K562 (cell line): ENCODE measurements around the gene NFYC. TPM values are rescaled to one million over a fixed set of nuclear protein-coding genes. Genes with fewer than 3 reads are reported as not detected.

Source experiments
- ATAC-seq: fragments of 200-7000 bp; cut with Tn5 transposase; 3 replicates; pipeline ENCODE4 v1.9.1; 2020; ENCODE audit warnings: moderate library complexity
- BruUV-seq: library from RNA; stranded (reverse); fragments of 400-500 nt; replicated peaks from 2 replicates; lab custom pipeline; 2021; lab: Mats Ljungman, UMichigan
- CTCF ChIA-PET: fragments of 300-600 bp; formaldehyde crosslinking; extraction: SDS; loops from one replicate; lab custom pipeline; 2021; ENCODE audit warnings: low intra/inter-chr PET ratio; lab: Yijun Ruan, JAX
- POLR2A ChIA-PET: fragments of 300-600, 350-650 bp; sonication (Branson Sonifier 250); formaldehyde crosslinking; extraction: SDS; loops from one replicate; lab custom pipeline; 2021; ENCODE audit warnings: antibody characterized with exemption, inconsistent platforms; lab: Yijun Ruan, JAX
- DNase-seq, 4 experiments: peaks; one replicate each; pipeline versions ENCODE4 v3.0.0 to v3.0.0-alpha.2; 2011 to 2018; ENCODE audit warnings: low spot score in 3 of 4, mixed read lengths in 3 of 4; ENCODE audit errors: extremely low read depth in 1 of 4
- FAIRE-seq: peaks from 2 replicates; lab custom pipeline; 2011; peaks lifted over from hg19 to GRCh38; lab: Jason Lieb, UNC
- H2AFZ ChIP-seq: 2 replicates; pipeline ENCODE4 v1.6.0; 2011; ENCODE audit warnings: low read depth, low read length, control low read depth, inconsistent platforms
- H3K27ac ChIP-seq: fragments of 200-600 bp; 3 replicates; pipeline ENCODE4 v1.8.0; 2011; ENCODE audit warnings: low read depth, mild to moderate bottlenecking, control low read depth, inconsistent platforms, low read length, moderate library complexity, mixed read lengths; ENCODE audit errors: extremely low read depth
- H3K27me3 ChIP-seq, 2 experiments: fragments of 300-600 bp in 1 of 2; 2 replicates in 1 of 2; 3 replicates in 1 of 2; pipeline versions ENCODE4 v1.6.0 to v1.8.0; 2011; ENCODE audit warnings: inconsistent platforms in 2 of 2, low read length in 2 of 2, mild to moderate bottlenecking in 1 of 2, mixed read lengths in 1 of 2, moderate library complexity in 1 of 2; ENCODE audit not compliant: control insufficient read depth in 2 of 2, insufficient read depth in 2 of 2
- H3K36me3 ChIP-seq: fragments of 300-600 bp; 3 replicates; pipeline ENCODE4 v1.8.0; 2011; ENCODE audit warnings: mild to moderate bottlenecking, low read length, inconsistent platforms; ENCODE audit not compliant: control insufficient read depth, insufficient read depth
- H3K4me1 ChIP-seq, 2 experiments: fragments of 200-600 bp in 1 of 2; replicated peaks in 1 of 2; 2 replicates in 1 of 2; 3 replicates in 1 of 2; pipeline versions ENCODE4 v1.5.1 to v1.8.0; 2011; ENCODE audit warnings: inconsistent platforms in 2 of 2, low read length in 2 of 2, mild to moderate bottlenecking in 1 of 2, mixed read lengths in 1 of 2, moderate library complexity in 1 of 2; ENCODE audit not compliant: control insufficient read depth in 2 of 2, insufficient read depth in 2 of 2
- H3K4me2 ChIP-seq: 2 replicates; pipeline ENCODE4 v1.6.1; 2011; ENCODE audit warnings: low read length, control low read depth, inconsistent platforms, mixed read lengths; ENCODE audit not compliant: insufficient read depth
- H3K4me3 ChIP-seq: fragments of 200-600 bp; sonication (generic), shearing (Covaris generic); 2 replicates; pipeline ENCODE4 v1.5.1; 2016; ENCODE audit warnings: control low read depth, inconsistent platforms
- H3K79me2 ChIP-seq: fragments of 200-600 bp; 3 replicates; pipeline ENCODE4 v1.8.0; 2011; ENCODE audit warnings: low read length, inconsistent platforms; ENCODE audit not compliant: control insufficient read depth, insufficient read depth
- H3K9ac ChIP-seq, 2 experiments: 2 replicates each; pipeline versions ENCODE4 v1.6.0 to v1.6.1; 2011; ENCODE audit warnings: low read depth in 2 of 2, low read length in 2 of 2, control low read depth in 1 of 2, inconsistent platforms in 1 of 2, mild to moderate bottlenecking in 1 of 2, mixed read lengths in 1 of 2; ENCODE audit not compliant: insufficient read depth in 1 of 2
- H3K9me1 ChIP-seq: one replicate; pipeline ENCODE4 v1.6.0; 2011; ENCODE audit warnings: inconsistent platforms, mild to moderate bottlenecking, low read length, moderate library complexity; ENCODE audit not compliant: control insufficient read depth, insufficient read depth
- H3K9me3 ChIP-seq: replicated peaks from 2 replicates; pipeline ENCODE4 v1.5.1; 2011; ENCODE audit warnings: low read depth, low read length, inconsistent platforms; ENCODE audit not compliant: control insufficient read depth, insufficient read depth
- H4K20me1 ChIP-seq: replicated peaks from 2 replicates; pipeline ENCODE4 v1.6.1; 2011; ENCODE audit warnings: low read length, inconsistent platforms, mixed read lengths; ENCODE audit not compliant: control insufficient read depth, insufficient read depth
- HDAC1 ChIP-seq, 2 experiments: fragments of 450-650 bp; IDR thresholded peaks; 2 replicates each; pipeline ENCODE4 v1.6.1; 2016 to 2017; ENCODE audit warnings: inconsistent platforms in 1 of 2, mild to moderate bottlenecking in 1 of 2, moderate library complexity in 1 of 2
- JUN ChIP-seq, 2 experiments: sonication (generic) in 1 of 2; formaldehyde crosslinking in 1 of 2; IDR thresholded peaks; 2 replicates each; pipeline versions ENCODE4 v1.6.1 to v1.8.0; 2012 to 2022; ENCODE audit warnings: borderline replicate concordance in 2 of 2, mild to moderate bottlenecking in 2 of 2, improper control_type of control experiment in 1 of 2, low read depth in 1 of 2, low read length in 1 of 2, missing genetic modification reagents in 1 of 2
- KLF10 ChIP-seq: fragments of 250-450 bp; sonication (Bioruptor Pico); IDR thresholded peaks from 2 replicates; pipeline ENCODE4 v1.6.1; 2021; ENCODE audit warnings: matching md5 sums
- KLF16 ChIP-seq: IDR thresholded peaks from 2 replicates; pipeline ENCODE4 v1.6.1; 2016; ENCODE audit warnings: antibody characterized with exemption
- PHF21A ChIP-seq: fragments of 450-650 bp; IDR thresholded peaks from 2 replicates; pipeline ENCODE4 v1.6.1; 2017; ENCODE audit warnings: low read depth, borderline replicate concordance
- TCF7 ChIP-seq: sonication (generic); IDR thresholded peaks from 2 replicates; pipeline ENCODE4 v1.6.1; 2016; ENCODE audit warnings: antibody characterized with exemption, borderline replicate concordance
- TRIM24 ChIP-seq, 2 experiments: fragments of 450-650 bp; IDR thresholded peaks; 2 replicates each; pipeline ENCODE4 v1.6.1; 2016
- ZNF212 ChIP-seq: fragments of 450-650 bp; formaldehyde crosslinking; IDR thresholded peaks from 2 replicates; pipeline ENCODE4 v1.4.0; 2020; ENCODE audit warnings: mild to moderate bottlenecking
- ZNF384 ChIP-seq: IDR thresholded peaks from 2 replicates; pipeline ENCODE4 v1.6.1; 2012; ENCODE audit warnings: low read depth, low read length, improper control_type of control experiment
- ZNF445 ChIP-seq: fragments of 250-450 bp; sonication (Bioruptor Pico); IDR thresholded peaks from 2 replicates; pipeline ENCODE4 v1.4.0; 2020; ENCODE audit warnings: low read depth, mild to moderate bottlenecking, moderate library complexity
- WGBS: fragments of 100-300 bp; shearing (Covaris generic); methylation state at CpG from one replicate; pipeline ENCODE4 v1.1.6; 2016; ENCODE audit warnings: low coverage, mixed read lengths; ENCODE audit not compliant: insufficient coverage; ENCODE audit errors: missing lambda C conversion rate; 5-methylcytosine and 5-hydroxymethylcytosine counted together
- in situ Hi-C: fragments of 300-500 bp; cut with MboI; formaldehyde crosslinking; loops from 4 replicates; pipeline ENCODE4 v1.15.0; 2018; ENCODE audit warnings: inconsistent platforms, mixed read lengths
- intact Hi-C: fragments of 100-400 bp; cut with micrococcal nuclease; formaldehyde crosslinking; loops from 2 replicates; pipeline ENCODE4 v1.14.2; 2022
- polyA plus RNA-seq, 8 experiments: library from polyadenylated mRNA; depleted of rRNA in 4 of 8; stranded (reverse) in 5 of 8; unstranded in 3 of 8; fragments of >200 nt; fragmentation: Nextera tagmentation in 2 of 8; fragmentation: Illumina TruSeq in 1 of 8; extraction: Ambion mirVana in 2 of 8; extraction: Trizol in 1 of 8; gene quantifications; 2 replicates each; pipeline versions ENCODE4 v1.2.1 to v1.2.3, GENCODE V29; 2011 to 2014; ENCODE audit warnings: inconsistent platforms in 1 of 8, missing spikeins in 1 of 8
- total RNA-seq, 7 experiments: library from RNA; depleted of rRNA in 6 of 7; stranded (reverse); fragments of >200 nt in 6 of 7; fragmentation: Illumina TruSeq in 2 of 7; extraction: Trizol in 2 of 7; gene quantifications; 2 replicates each; pipeline versions ENCODE4 v1.2.1 to v1.2.3, GENCODE V29; 2011 to 2021; ENCODE audit warnings: low replicate concordance in 1 of 7
- TF ChIP-seq, protein P1 (sequence below): sonication (generic); formaldehyde crosslinking; IDR thresholded peaks from 2 replicates; pipeline ENCODE4 v1.8.0; 2022; ENCODE audit warnings: mild to moderate bottlenecking, missing genetic modification reagents
- TF ChIP-seq, protein P2 (sequence below): fragments of 250-450 bp; sonication (Bioruptor Pico); IDR thresholded peaks from 2 replicates; pipeline ENCODE4 v1.8.0; 2022; ENCODE audit warnings: moderate library complexity, mild to moderate bottlenecking, inconsistent platforms
- TF ChIP-seq, protein P3 (sequence below): fragments of 200-800 bp; sonication (Bioruptor generic); IDR thresholded peaks from 2 replicates; pipeline ENCODE4 v1.6.1; 2017; ENCODE audit warnings: missing genetic modification characterization, missing compliant biosample characterization

The NFYC gene
- total and polyA plus RNA-seq, 9 of the 15 experiments (the other 6 are each of a cell fraction or from before 2014, with no cell fraction given) = 4.8 to 59.8 (median 41.1) TPM

DNA sequence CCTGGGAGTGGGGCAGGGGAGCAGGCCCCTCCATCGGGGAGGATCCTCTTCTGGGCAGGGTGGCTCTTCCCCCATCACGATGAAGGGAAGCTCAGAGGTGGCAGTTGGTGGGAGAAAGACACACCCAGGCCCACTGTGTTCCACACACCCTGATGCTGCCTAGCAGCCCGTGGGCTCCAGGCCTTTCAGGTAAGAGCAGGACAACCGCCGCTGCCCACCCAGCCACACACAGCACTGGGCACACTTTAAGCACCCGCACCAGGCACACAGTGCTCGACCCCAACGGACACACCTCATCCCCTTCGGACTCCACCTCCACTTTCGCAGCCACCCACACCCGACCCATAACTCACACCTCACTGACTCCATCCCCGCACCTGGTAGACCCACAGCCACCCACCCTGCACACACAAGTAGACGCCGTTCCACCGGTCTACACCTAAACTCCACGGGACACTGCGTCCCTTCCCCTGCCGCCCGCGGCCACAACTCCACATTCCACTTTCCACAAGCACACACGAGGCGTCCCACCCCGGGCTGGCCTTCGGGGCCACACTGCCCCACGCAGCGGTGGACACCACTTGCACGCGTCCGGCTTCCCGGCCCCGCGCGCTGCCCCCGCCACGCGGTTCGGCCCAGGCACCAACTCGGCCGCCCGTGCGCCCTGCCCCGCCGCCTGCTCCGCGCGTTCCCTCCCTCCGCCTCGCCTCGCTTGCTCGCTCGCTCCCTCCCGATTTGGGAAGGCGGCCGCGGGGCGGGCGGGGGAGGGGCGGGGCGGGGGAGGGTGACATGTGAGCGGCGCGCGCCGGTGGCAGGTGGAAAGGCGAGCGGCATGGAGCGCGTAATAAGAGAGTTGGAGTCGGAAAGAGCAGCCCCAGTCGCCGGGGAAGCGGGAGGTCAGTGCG is 91.7 kb downstream of the NFYC start, which contains the start of gene KCNQ4:
TSS of gene KCNQ4 (plus strand) at position 787 of the 905 bp plus-strand sequence. CDS start 307 bp downstream, outside the sequence.
- H3K27me3 ChIP-seq = no peaks in the 10 kb centered on the region
- H3K4me3 ChIP-seq = peak within 1 kb of the TSS; percentile 37
- peaks cover 7% of the 10 kb centered on the region; the same call in 2 of the 3 replicates for H3K79me2 ChIP-seq
- peak; percentile 79 to 90 (median 84) for DNase-seq
- no peaks in the 10 kb centered on the region for H3K9me3 ChIP-seq
- ChIA-PET CTCF (interaction anchor here (0.9 kb wide), 1 partner anchor 9 kb away, joined by 3 read pairs; no protein-coding TSS in a partner anchor), POLR2A (interaction anchor here (0.7 to 1.2 kb wide), 6 partner anchors 11 to 150 kb away, joined by 3 to 5 read pairs (median 3); no protein-coding TSS in a partner anchor)
- H3K27ac ChIP-seq = peak within 1 kb of the TSS; percentile 47; the same call in 1 of the 3 replicates
- no peaks in the 10 kb centered on the region for H3K36me3 ChIP-seq
- peak; percentile 76 for ATAC-seq
- H3K9ac ChIP-seq = peak within 1 kb of the TSS; percentile 50 to 93
- H3K4me1 ChIP-seq = peaks cover 15 to 32% of the 10 kb centered on the region in 2 experiments
- WGBS = 21% methylated on average over 41 of the region's 73 CpGs
- H3K9me1 ChIP-seq = no peaks in the 10 kb centered on the region
- H4K20me1 ChIP-seq = no peaks in the 10 kb centered on the region; the same call in none of the 2 replicates
- in situ Hi-C loops (loop anchor here (5.0 kb wide), 1 partner anchor 59 kb away; no protein-coding TSS in a partner anchor), intact Hi-C loops (no loop called here)
- H2AFZ ChIP-seq = peak within 1 kb of the TSS; percentile 78
- no TSS peak for BruUV-seq
- peak within 1 kb of the TSS; percentile 72 for H3K4me2 ChIP-seq
- FAIRE-seq = peak; percentile 29
- no peak for TF ChIP-seq PHF21A
- TF ChIP-seq, protein P1, sequence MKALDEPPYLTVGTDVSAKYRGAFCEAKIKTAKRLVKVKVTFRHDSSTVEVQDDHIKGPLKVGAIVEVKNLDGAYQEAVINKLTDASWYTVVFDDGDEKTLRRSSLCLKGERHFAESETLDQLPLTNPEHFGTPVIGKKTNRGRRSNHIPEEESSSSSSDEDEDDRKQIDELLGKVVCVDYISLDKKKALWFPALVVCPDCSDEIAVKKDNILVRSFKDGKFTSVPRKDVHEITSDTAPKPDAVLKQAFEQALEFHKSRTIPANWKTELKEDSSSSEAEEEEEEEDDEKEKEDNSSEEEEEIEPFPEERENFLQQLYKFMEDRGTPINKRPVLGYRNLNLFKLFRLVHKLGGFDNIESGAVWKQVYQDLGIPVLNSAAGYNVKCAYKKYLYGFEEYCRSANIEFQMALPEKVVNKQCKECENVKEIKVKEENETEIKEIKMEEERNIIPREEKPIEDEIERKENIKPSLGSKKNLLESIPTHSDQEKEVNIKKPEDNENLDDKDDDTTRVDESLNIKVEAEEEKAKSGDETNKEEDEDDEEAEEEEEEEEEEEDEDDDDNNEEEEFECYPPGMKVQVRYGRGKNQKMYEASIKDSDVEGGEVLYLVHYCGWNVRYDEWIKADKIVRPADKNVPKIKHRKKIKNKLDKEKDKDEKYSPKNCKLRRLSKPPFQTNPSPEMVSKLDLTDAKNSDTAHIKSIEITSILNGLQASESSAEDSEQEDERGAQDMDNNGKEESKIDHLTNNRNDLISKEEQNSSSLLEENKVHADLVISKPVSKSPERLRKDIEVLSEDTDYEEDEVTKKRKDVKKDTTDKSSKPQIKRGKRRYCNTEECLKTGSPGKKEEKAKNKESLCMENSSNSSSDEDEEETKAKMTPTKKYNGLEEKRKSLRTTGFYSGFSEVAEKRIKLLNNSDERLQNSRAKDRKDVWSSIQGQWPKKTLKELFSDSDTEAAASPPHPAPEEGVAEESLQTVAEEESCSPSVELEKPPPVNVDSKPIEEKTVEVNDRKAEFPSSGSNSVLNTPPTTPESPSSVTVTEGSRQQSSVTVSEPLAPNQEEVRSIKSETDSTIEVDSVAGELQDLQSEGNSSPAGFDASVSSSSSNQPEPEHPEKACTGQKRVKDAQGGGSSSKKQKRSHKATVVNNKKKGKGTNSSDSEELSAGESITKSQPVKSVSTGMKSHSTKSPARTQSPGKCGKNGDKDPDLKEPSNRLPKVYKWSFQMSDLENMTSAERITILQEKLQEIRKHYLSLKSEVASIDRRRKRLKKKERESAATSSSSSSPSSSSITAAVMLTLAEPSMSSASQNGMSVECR (CRISPR knock-in tag) = peak; percentile 60; the same call in 1 of the 2 replicates
- no peak for TF ChIP-seq ZNF212 (CRISPR knock-in tag)
- peak in 1 of 2 experiments; percentile 78; a peak in 2 of 4 replicates for TF ChIP-seq HDAC1 (IDR thresholded peaks at IDR 0.05)
- TF ChIP-seq TCF7 = 0 out of 2 replicates have a peak, but pooled peaks have one; percentile 22
- no peak for TF ChIP-seq JUN (IDR thresholded peaks at IDR 0.05; ENCODE audit: borderline replicate concordance, low read depth, low read length)
- peak; percentile 54; the same call in 1 of the 2 replicates for TF ChIP-seq JUN (CRISPR knock-in tag; IDR thresholded peaks at IDR 0.05; ENCODE audit: borderline replicate concordance)
- TF ChIP-seq TRIM24 (IDR thresholded peaks at IDR 0.05) = no peak
- TF ChIP-seq ZNF445 (CRISPR knock-in tag) = no peak
- no peak for TF ChIP-seq KLF10 (CRISPR knock-in tag)
- TF ChIP-seq, protein P2, sequence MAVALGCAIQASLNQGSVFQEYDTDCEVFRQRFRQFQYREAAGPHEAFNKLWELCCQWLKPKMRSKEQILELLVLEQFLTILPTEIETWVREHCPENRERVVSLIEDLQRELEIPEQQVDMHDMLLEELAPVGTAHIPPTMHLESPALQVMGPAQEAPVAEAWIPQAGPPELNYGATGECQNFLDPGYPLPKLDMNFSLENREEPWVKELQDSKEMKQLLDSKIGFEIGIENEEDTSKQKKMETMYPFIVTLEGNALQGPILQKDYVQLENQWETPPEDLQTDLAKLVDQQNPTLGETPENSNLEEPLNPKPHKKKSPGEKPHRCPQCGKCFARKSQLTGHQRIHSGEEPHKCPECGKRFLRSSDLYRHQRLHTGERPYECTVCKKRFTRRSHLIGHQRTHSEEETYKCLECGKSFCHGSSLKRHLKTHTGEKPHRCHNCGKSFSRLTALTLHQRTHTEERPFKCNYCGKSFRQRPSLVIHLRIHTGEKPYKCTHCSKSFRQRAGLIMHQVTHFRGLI (CRISPR knock-in tag) = no peak
- TF ChIP-seq, protein P3, sequence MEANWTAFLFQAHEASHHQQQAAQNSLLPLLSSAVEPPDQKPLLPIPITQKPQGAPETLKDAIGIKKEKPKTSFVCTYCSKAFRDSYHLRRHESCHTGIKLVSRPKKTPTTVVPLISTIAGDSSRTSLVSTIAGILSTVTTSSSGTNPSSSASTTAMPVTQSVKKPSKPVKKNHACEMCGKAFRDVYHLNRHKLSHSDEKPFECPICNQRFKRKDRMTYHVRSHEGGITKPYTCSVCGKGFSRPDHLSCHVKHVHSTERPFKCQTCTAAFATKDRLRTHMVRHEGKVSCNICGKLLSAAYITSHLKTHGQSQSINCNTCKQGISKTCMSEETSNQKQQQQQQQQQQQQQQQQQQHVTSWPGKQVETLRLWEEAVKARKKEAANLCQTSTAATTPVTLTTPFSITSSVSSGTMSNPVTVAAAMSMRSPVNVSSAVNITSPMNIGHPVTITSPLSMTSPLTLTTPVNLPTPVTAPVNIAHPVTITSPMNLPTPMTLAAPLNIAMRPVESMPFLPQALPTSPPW (CRISPR knock-in tag) = peak; percentile 93
- TF ChIP-seq KLF16 = no peak
- TF ChIP-seq ZNF384 = no peak
